ENCODE measurements around the gene NKX6-1.

NKX6-1 gene

DNA sequence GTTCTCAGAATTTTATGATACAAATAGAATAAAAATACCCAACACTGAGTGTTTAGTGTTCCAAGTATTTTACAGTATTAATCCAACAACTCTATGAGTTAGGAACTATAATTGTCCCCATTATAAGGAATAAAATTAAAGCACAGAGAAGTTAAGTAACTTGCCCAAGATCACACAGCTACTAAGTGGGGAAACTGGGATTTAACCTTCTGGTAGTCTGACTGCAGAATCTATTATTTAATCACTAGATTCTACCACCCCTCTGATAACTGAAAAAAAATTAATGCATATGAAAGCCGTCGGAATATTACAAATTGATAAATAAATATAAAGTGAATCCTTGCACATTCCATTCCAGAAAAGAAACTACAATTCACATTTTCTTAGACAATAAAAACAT lies 5.7 kb upstream of the NKX6-1 start:
- no peaks in the 10 kb centered on the region for H3K9me3 ChIP-seq (ENCODE audit: control insufficient read depth, insufficient read depth, low read length)
- H3K9me2 ChIP-seq (replicated peaks; ENCODE audit: control insufficient read depth, low read length): no peaks in the 10 kb centered on the region
- TF ChIP-seq EZH2phosphoT487 (IDR thresholded peaks at IDR 0.05; ENCODE audit: borderline replicate concordance, low read length): no peak
- TF ChIP-seq, protein P1, sequence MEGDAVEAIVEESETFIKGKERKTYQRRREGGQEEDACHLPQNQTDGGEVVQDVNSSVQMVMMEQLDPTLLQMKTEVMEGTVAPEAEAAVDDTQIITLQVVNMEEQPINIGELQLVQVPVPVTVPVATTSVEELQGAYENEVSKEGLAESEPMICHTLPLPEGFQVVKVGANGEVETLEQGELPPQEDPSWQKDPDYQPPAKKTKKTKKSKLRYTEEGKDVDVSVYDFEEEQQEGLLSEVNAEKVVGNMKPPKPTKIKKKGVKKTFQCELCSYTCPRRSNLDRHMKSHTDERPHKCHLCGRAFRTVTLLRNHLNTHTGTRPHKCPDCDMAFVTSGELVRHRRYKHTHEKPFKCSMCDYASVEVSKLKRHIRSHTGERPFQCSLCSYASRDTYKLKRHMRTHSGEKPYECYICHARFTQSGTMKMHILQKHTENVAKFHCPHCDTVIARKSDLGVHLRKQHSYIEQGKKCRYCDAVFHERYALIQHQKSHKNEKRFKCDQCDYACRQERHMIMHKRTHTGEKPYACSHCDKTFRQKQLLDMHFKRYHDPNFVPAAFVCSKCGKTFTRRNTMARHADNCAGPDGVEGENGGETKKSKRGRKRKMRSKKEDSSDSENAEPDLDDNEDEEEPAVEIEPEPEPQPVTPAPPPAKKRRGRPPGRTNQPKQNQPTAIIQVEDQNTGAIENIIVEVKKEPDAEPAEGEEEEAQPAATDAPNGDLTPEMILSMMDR (IDR thresholded peaks at IDR 0.05; ENCODE audit: low read depth, low read length, poor library complexity, severe bottlenecking): no peak
- no peak overlapping the region for H3K4me3 ChIP-seq (ENCODE audit: low read length)
- H4K20me1 ChIP-seq (ENCODE audit: control insufficient read depth, insufficient read depth, low read depth, low read length): no peaks in the 10 kb centered on the region
- H3K36me3 ChIP-seq (ENCODE audit: control insufficient read depth, low read length): no peaks in the 10 kb centered on the region
- no peaks in the 10 kb centered on the region for H3K79me2 ChIP-seq (ENCODE audit: control insufficient read depth, low read length)
- no peak overlapping the region for H3K27ac ChIP-seq (ENCODE audit: low read depth, low read length)
- H3K4me2 ChIP-seq (ENCODE audit: low read length): no peak overlapping the region
- H3F3A ChIP-seq (ENCODE audit: control insufficient read depth, insufficient read depth): no peaks in the 10 kb centered on the region
- H3K4me1 ChIP-seq (ENCODE audit: control insufficient read depth, low read length): no peaks in the 10 kb centered on the region
- H3K27me3 ChIP-seq (ENCODE audit: control insufficient read depth, low read length): peaks cover 8% of the 10 kb centered on the region; the same call in 1 of the 2 replicates

DNA sequence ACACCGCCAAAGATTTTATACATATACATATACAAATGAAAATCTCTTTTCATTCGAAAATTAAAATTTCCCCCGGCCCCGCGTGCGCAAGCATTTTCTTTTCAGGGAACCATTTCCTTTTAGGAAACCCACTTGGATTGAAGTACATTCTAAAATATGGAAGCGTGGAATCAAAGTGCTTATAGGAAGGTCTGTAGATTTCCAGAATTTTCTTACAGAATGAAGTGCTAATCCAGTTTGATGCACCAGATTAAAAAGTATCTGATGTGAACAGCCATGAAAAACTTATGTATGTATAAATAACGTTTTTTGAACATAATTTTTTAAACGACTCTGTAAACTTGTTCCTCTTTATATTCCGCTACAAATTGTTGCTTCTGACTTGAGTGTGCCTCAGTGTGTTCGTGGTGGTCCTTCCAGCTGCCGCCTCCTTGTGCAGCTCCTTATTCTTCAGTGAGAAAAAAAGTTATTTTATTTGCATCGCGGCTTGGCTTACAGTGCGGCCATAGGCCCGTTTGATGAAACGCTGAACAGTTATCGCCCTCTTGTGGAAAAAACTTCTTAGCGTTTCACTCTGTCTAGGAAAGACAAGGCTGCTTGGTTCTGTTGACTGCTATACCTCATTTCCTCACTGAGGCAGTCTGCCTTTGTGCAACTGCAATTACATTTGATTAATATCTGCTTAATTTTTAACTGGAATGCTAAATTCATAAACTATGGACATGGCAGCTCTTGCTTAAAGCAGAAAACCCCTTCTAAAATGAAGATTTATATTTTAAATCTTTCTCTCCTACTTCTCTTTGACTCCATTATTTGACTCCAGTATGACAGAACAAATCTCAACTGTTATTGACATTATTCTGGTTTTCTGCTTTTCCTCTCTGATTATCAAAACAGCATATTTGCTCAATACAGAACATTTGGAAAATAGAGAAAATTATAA lies 4.7 kb upstream of the NKX6-1 start:
- Histone ChIP-seq H4K20me1 (ENCODE audit: control insufficient read depth, insufficient read depth, low read depth, low read length) (no peaks in the 10 kb centered on the region), H3K4me2 (ENCODE audit: low read length) (no peak overlapping the region)

DNA sequence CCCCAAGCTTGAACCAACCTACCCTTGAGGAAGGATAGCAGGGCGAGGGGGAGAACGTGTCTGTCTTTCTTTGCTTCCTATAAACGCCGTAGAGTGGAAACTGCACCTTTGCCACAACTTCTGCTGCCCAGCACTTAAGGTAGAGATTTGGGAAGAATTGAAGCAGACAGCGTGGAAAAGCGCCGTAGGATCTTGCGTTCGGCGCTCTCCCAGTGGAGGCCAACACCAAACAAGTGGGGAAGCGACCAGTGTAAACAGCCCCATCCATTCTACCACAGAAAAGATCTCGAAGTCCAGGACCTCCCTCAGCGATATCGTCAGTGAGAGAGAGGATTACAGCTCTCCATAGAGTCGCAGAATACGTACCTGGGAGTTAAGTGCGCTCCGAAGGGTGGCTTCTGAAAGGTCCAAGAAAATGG lies 3.9 kb upstream of the NKX6-1 start:
- Histone ChIP-seq H3F3A (ENCODE audit: control insufficient read depth, insufficient read depth) (no peaks in the 10 kb centered on the region), H3K9me3 (ENCODE audit: control insufficient read depth, insufficient read depth, low read length) (no peaks in the 10 kb centered on the region; the same call in 1 of the 2 replicates), H3K4me1 (ENCODE audit: control insufficient read depth, low read length) (no peaks in the 10 kb centered on the region), H3K9me2 (replicated peaks; ENCODE audit: control insufficient read depth, low read length) (no peaks in the 10 kb centered on the region), H3K4me3 (ENCODE audit: low read length) (no peak overlapping the region), H4K20me1 (ENCODE audit: control insufficient read depth, insufficient read depth, low read depth, low read length) (no peaks in the 10 kb centered on the region), H3K27ac (ENCODE audit: low read depth, low read length) (no peak overlapping the region), H3K79me2 (ENCODE audit: control insufficient read depth, low read length) (no peaks in the 10 kb centered on the region), H3K27me3 (ENCODE audit: control insufficient read depth, low read length) (peaks cover 8% of the 10 kb centered on the region; the same call in 1 of the 2 replicates), H3K4me2 (ENCODE audit: low read length) (no peak overlapping the region), H3K36me3 (ENCODE audit: control insufficient read depth, low read length) (no peaks in the 10 kb centered on the region)
- TF ChIP-seq, protein P1 (IDR thresholded peaks at IDR 0.05; ENCODE audit: low read depth, low read length, poor library complexity, severe bottlenecking): no peak
- TF ChIP-seq EZH2phosphoT487 (IDR thresholded peaks at IDR 0.05; ENCODE audit: borderline replicate concordance, low read length): no peak

More for the DNA sequence above, 4.7 kb upstream of the NKX6-1 start:
- Histone ChIP-seq H3K79me2 (ENCODE audit: control insufficient read depth, low read length) (no peaks in the 10 kb centered on the region), H3K4me1 (ENCODE audit: control insufficient read depth, low read length) (no peaks in the 10 kb centered on the region), H3F3A (ENCODE audit: control insufficient read depth, insufficient read depth) (no peaks in the 10 kb centered on the region), H3K27me3 (ENCODE audit: control insufficient read depth, low read length) (peaks cover 8% of the 10 kb centered on the region; the same call in 1 of the 2 replicates), H3K9me3 (ENCODE audit: control insufficient read depth, insufficient read depth, low read length) (no peaks in the 10 kb centered on the region; the same call in 1 of the 2 replicates), H3K9me2 (replicated peaks; ENCODE audit: control insufficient read depth, low read length) (no peaks in the 10 kb centered on the region), H3K4me3 (ENCODE audit: low read length) (no peak overlapping the region), H3K36me3 (ENCODE audit: control insufficient read depth, low read length) (no peaks in the 10 kb centered on the region), H3K27ac (ENCODE audit: low read depth, low read length) (no peak overlapping the region)
- TF ChIP-seq, protein P1 (IDR thresholded peaks at IDR 0.05; ENCODE audit: low read depth, low read length, poor library complexity, severe bottlenecking): peak; percentile 61
- no peak for TF ChIP-seq EZH2phosphoT487 (IDR thresholded peaks at IDR 0.05; ENCODE audit: borderline replicate concordance, low read length)
